ENCODE measurements around the gene TSPAN10. TPM values are rescaled to one million over a fixed set of nuclear protein-coding genes. Genes with fewer than 3 reads are reported as not detected.

Gene TSPAN10
- total RNA-seq, 1 donor from 2014 or later: 2.7 TPM

DNA sequence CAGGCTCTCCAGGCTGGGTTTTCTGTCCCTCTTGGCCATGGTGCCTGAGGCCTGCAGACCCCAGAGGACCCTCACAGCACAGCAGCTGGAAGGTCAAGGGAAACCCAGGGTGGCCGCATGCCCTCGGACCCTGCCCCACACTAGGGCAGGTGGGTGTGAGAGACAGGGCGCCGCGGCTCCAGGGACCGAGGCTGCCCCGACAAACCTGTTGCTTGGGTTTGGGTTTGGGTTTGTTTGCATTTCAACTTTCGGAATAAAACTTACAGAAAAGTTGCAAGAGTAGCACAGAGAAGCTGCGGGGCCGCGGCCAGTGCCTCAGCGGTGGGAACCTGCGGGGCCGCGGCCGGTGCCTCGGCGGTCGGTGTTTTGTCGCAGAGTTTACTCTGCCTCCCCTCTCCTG lies 54.6 kb downstream of the TSPAN10 start:
- TF ChIP-seq EZH2 (IDR thresholded peaks at IDR 0.05; ENCODE audit: insufficient read depth, low read length): no peak
- TF ChIP-seq, protein P1, sequence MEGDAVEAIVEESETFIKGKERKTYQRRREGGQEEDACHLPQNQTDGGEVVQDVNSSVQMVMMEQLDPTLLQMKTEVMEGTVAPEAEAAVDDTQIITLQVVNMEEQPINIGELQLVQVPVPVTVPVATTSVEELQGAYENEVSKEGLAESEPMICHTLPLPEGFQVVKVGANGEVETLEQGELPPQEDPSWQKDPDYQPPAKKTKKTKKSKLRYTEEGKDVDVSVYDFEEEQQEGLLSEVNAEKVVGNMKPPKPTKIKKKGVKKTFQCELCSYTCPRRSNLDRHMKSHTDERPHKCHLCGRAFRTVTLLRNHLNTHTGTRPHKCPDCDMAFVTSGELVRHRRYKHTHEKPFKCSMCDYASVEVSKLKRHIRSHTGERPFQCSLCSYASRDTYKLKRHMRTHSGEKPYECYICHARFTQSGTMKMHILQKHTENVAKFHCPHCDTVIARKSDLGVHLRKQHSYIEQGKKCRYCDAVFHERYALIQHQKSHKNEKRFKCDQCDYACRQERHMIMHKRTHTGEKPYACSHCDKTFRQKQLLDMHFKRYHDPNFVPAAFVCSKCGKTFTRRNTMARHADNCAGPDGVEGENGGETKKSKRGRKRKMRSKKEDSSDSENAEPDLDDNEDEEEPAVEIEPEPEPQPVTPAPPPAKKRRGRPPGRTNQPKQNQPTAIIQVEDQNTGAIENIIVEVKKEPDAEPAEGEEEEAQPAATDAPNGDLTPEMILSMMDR (IDR thresholded peaks at IDR 0.05; ENCODE audit: insufficient read depth, low read depth, low read length): no peak
- Mint-ChIP-seq H3K4me3 (ENCODE audit: unreplicated experiment) (peak overlapping the region; percentile 34), H3K4me1 (ENCODE audit: low read depth, unreplicated experiment) (no peaks in the 10 kb centered on the region), H3K27ac (ENCODE audit: unreplicated experiment) (no peak overlapping the region), H3K9me3 (ENCODE audit: unreplicated experiment) (no peaks in the 10 kb centered on the region), H3K36me3 (ENCODE audit: low read depth, unreplicated experiment) (peaks cover 12% of the 10 kb centered on the region), H3K27me3 (ENCODE audit: low read depth, unreplicated experiment) (no peaks in the 10 kb centered on the region)
- peaks cover 23% of the 10 kb centered on the region for H3K36me3 ChIP-seq (ENCODE audit: insufficient read depth, low read length)
- no peak overlapping the region for H3K27ac ChIP-seq (ENCODE audit: low read depth, low read length)
- H3K4me1 ChIP-seq (ENCODE audit: insufficient read depth, low read length): no peaks in the 10 kb centered on the region
- H3K4me3 ChIP-seq (ENCODE audit: insufficient read depth, low read depth, low read length): no peak overlapping the region
- DNase-seq (ENCODE audit: low read depth) (no peak), FAIRE-seq (no peak)
- no peak overlapping the region for H2AFZ ChIP-seq (ENCODE audit: low read depth, low read length)
- no peak overlapping the region for H3K9ac ChIP-seq (ENCODE audit: low read length)
- H4K20me1 ChIP-seq (ENCODE audit: insufficient read depth, low read length): peaks cover 91% of the 10 kb centered on the region
- no peaks in the 10 kb centered on the region for H3K9me3 ChIP-seq (ENCODE audit: insufficient read depth, low read depth, low read length)
- no peak overlapping the region for H3K4me2 ChIP-seq (ENCODE audit: low read length)
- peaks cover 95% of the 10 kb centered on the region for H3K79me2 ChIP-seq (ENCODE audit: insufficient read depth, low read length)
- no peaks in the 10 kb centered on the region for H3K27me3 ChIP-seq (ENCODE audit: insufficient read depth, low read length)

DNA sequence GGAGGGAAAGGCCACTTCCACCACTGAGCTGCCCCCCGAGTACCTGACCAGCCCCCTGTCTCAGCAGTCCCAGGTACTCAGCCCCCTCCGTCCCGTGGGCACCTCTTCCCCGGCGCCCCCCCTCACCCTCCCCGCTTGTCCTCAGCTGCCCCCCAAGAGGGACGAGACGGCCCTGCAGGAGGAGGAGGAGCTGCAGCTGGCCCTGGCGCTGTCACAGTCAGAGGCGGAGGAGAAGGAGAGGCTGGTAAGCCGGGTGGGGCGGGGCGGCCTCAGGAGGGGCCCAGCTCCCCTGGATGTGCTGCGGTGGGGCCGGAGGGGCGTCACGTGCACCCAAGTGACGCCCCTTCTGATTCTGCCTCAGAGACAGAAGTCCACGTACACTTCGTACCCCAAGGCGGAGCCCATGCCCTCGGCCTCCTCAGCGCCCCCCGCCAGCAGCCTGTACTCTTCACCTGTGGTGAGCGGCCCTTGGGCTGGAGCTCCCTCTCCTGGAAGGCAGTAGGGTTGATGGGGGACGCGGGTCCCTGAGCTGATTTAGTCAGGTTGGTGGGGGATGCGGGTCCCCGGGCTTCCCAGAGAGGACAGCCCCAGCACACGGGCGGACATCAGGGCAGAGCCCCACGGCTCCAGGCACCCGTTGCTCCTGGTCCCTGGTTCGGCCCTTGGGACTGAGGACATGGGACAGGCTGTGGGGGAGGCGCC lies 56.7 kb downstream of the TSPAN10 start:
- no peak overlapping the region for H3K4me3 Mint-ChIP-seq (ENCODE audit: unreplicated experiment)
- no peaks in the 10 kb centered on the region for H3K9me3 Mint-ChIP-seq (ENCODE audit: unreplicated experiment)
- FAIRE-seq: no peak
- Histone ChIP-seq H2AFZ (ENCODE audit: low read depth, low read length) (no peak overlapping the region), H3K9me3 (ENCODE audit: insufficient read depth, low read depth, low read length) (no peaks in the 10 kb centered on the region), H3K4me2 (ENCODE audit: low read length) (no peak overlapping the region), H3K9ac (ENCODE audit: low read length) (no peak overlapping the region), H3K27ac (ENCODE audit: low read depth, low read length) (no peak overlapping the region), H3K36me3 (ENCODE audit: insufficient read depth, low read length) (peaks cover 32% of the 10 kb centered on the region), H3K4me1 (ENCODE audit: insufficient read depth, low read length) (no peaks in the 10 kb centered on the region), H3K79me2 (ENCODE audit: insufficient read depth, low read length) (peaks cover 95% of the 10 kb centered on the region), H4K20me1 (ENCODE audit: insufficient read depth, low read length) (peaks cover 91% of the 10 kb centered on the region), H3K27me3 (ENCODE audit: insufficient read depth, low read length) (no peaks in the 10 kb centered on the region), H3K4me3 (ENCODE audit: insufficient read depth, low read depth, low read length) (no peak overlapping the region)
- TF ChIP-seq, protein P1 (IDR thresholded peaks at IDR 0.05; ENCODE audit: insufficient read depth, low read depth, low read length): no peak
- no peak for TF ChIP-seq EZH2 (IDR thresholded peaks at IDR 0.05; ENCODE audit: insufficient read depth, low read length)
- H3K36me3 Mint-ChIP-seq (ENCODE audit: low read depth, unreplicated experiment): peaks cover 18% of the 10 kb centered on the region
- H3K27ac Mint-ChIP-seq (ENCODE audit: unreplicated experiment): no peak overlapping the region
- H3K4me1 Mint-ChIP-seq (ENCODE audit: low read depth, unreplicated experiment): no peaks in the 10 kb centered on the region
- no peak for DNase-seq (ENCODE audit: low read depth)
- no peaks in the 10 kb centered on the region for H3K27me3 Mint-ChIP-seq (ENCODE audit: low read depth, unreplicated experiment)

DNA sequence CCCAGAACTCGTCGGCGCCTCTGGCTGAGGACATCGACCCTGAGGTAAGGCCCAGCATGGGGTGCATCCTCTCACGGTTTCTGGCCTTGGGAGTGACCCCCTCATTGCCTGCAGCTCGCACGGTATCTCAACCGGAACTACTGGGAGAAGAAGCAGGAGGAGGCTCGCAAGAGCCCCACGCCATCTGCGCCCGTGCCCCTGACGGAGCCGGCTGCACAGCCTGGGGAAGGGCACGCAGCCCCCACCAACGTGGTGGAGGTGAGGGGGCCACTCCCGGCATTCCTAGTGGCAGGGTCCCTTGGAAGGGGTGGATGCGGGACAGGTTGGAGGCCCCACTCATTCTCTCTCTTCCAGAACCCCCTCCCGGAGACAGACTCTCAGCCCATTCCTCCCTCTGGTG lies 57.8 kb downstream of the TSPAN10 start:
- H3K27me3 Mint-ChIP-seq (ENCODE audit: low read depth, unreplicated experiment): no peaks in the 10 kb centered on the region
- Histone ChIP-seq H4K20me1 (ENCODE audit: insufficient read depth, low read length) (peaks cover 89% of the 10 kb centered on the region), H3K27ac (ENCODE audit: low read depth, low read length) (no peak overlapping the region), H3K9me3 (ENCODE audit: insufficient read depth, low read depth, low read length) (no peaks in the 10 kb centered on the region), H3K36me3 (ENCODE audit: insufficient read depth, low read length) (peaks cover 33% of the 10 kb centered on the region), H2AFZ (ENCODE audit: low read depth, low read length) (no peak overlapping the region), H3K27me3 (ENCODE audit: insufficient read depth, low read length) (no peaks in the 10 kb centered on the region), H3K79me2 (ENCODE audit: insufficient read depth, low read length) (peaks cover 94% of the 10 kb centered on the region), H3K4me2 (ENCODE audit: low read length) (no peak overlapping the region), H3K4me1 (ENCODE audit: insufficient read depth, low read length) (no peaks in the 10 kb centered on the region), H3K9ac (ENCODE audit: low read length) (no peak overlapping the region), H3K4me3 (ENCODE audit: insufficient read depth, low read depth, low read length) (no peak overlapping the region)
- TF ChIP-seq EZH2 (IDR thresholded peaks at IDR 0.05; ENCODE audit: insufficient read depth, low read length): no peak
- TF ChIP-seq, protein P1 (IDR thresholded peaks at IDR 0.05; ENCODE audit: insufficient read depth, low read depth, low read length): no peak
- no peak overlapping the region for H3K4me3 Mint-ChIP-seq (ENCODE audit: unreplicated experiment)
- no peaks in the 10 kb centered on the region for H3K4me1 Mint-ChIP-seq (ENCODE audit: low read depth, unreplicated experiment)
- DNase-seq (ENCODE audit: low read depth): no peak
- H3K27ac Mint-ChIP-seq (ENCODE audit: unreplicated experiment): no peak overlapping the region
- peaks cover 15% of the 10 kb centered on the region for H3K36me3 Mint-ChIP-seq (ENCODE audit: low read depth, unreplicated experiment)
- no peaks in the 10 kb centered on the region for H3K9me3 Mint-ChIP-seq (ENCODE audit: unreplicated experiment)
- FAIRE-seq: no peak

All from astrocyte (in vitro differentiated cells and primary cell).